IPS-11a (cell line): Measurements from ENCODE around the gene S100Z.
"Not testable (repeated sequence)": the region's sequence is repeated elsewhere in the genome, so short reads cannot be mapped to it uniquely, and the experiment has no call there.

ENCODE experiments used
- H3K4me3 ChIP-seq: one replicate; pipeline ENCODE4 v1.5.1; 2013; ENCODE audit warnings: low read depth, low read length, control low read depth

Gene S100Z

GRCh38 chr5:76945238-76945637, 95.4 kb downstream of the S100Z start:
- not testable (repeated sequence) for H3K4me3 ChIP-seq

- no peak overlapping the region for H3K4me3 ChIP-seq
Measured at GRCh38 chr5:76946090-76946489, 96.3 kb downstream of the S100Z start.

GRCh38 chr5:76947082-76947503, 97.3 kb downstream of the S100Z start:
- no peak overlapping the region for H3K4me3 ChIP-seq

- H3K4me3 ChIP-seq, result peak within 1 kb of the TSS; percentile 58
Measured at GRCh38 chr5:76952795-76953536, 103.2 kb downstream of the S100Z start, which contains the start of gene CRHBP. TSS of gene CRHBP (plus strand) at chr5:76953045. CDS start at chr5:76953135, 90 bp downstream.

- peak overlapping the region; percentile 58 for H3K4me3 ChIP-seq
Measured at GRCh38 chr5:76953551-76954382, 104.0 kb downstream of the S100Z start.

- H3K4me3 ChIP-seq, result peak overlapping the region; percentile 58
Measured at GRCh38 chr5:76954383-76954763, 104.6 kb downstream of the S100Z start.

- H3K4me3 ChIP-seq, result no peak overlapping the region
Measured at GRCh38 chr5:76956033-76956432, 106.2 kb downstream of the S100Z start.

- no peak overlapping the region for H3K4me3 ChIP-seq
Measured at GRCh38 chr5:76958991-76959767, 109.4 kb downstream of the S100Z start.

GRCh38 chr5:76960004-76960625, 110.3 kb downstream of the S100Z start:
- H3K4me3 ChIP-seq, result no peak overlapping the region

- no peak overlapping the region for H3K4me3 ChIP-seq
Measured at GRCh38 chr5:76964060-76964459, 114.2 kb downstream of the S100Z start.
